GM10248 (cell line): ENCODE measurements around the gene ARHGAP15.

ENCODE experiments used
- CTCF ChIA-PET: fragments of 300-600 bp; sonication (Branson Sonifier 250); formaldehyde crosslinking; extraction: SDS; loops from one replicate; lab custom pipeline; 2021; ENCODE audit warnings: antibody characterized with exemption; lab: Yijun Ruan, JAX
- POLR2A ChIA-PET: fragments of 350-650 bp; sonication (Branson Sonifier 250); formaldehyde crosslinking; extraction: SDS; loops from one replicate; lab custom pipeline; 2020; ENCODE audit warnings: antibody characterized with exemption; lab: Yijun Ruan, JAX
- DNase-seq: peaks from one replicate; pipeline ENCODE4 v3.0.0; 2012; ENCODE audit errors: extremely low spot score
- TF ChIP-seq, protein P1 (sequence below): IDR thresholded peaks from 2 replicates; pipeline ENCODE4 v1.5.1; 2012; ENCODE audit warnings: mild to moderate bottlenecking, low read depth; ENCODE audit errors: extremely low read depth, missing control alignments, control extremely low read depth

ARHGAP15 gene

GRCh38 chr2:143157001-143157400 lies 27.8 kb downstream of the ARHGAP15 start:
- TF ChIP-seq, protein P1, sequence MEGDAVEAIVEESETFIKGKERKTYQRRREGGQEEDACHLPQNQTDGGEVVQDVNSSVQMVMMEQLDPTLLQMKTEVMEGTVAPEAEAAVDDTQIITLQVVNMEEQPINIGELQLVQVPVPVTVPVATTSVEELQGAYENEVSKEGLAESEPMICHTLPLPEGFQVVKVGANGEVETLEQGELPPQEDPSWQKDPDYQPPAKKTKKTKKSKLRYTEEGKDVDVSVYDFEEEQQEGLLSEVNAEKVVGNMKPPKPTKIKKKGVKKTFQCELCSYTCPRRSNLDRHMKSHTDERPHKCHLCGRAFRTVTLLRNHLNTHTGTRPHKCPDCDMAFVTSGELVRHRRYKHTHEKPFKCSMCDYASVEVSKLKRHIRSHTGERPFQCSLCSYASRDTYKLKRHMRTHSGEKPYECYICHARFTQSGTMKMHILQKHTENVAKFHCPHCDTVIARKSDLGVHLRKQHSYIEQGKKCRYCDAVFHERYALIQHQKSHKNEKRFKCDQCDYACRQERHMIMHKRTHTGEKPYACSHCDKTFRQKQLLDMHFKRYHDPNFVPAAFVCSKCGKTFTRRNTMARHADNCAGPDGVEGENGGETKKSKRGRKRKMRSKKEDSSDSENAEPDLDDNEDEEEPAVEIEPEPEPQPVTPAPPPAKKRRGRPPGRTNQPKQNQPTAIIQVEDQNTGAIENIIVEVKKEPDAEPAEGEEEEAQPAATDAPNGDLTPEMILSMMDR, result no peak
- no peak for DNase-seq
- ChIA-PET POLR2A (no interaction called here), CTCF (interaction anchor here (1.0 to 9.5 kb wide), 8 partner anchors 9 to 102 kb away, joined by 3 to 77 read pairs (median 8); no protein-coding TSS in a partner anchor)

DNA sequence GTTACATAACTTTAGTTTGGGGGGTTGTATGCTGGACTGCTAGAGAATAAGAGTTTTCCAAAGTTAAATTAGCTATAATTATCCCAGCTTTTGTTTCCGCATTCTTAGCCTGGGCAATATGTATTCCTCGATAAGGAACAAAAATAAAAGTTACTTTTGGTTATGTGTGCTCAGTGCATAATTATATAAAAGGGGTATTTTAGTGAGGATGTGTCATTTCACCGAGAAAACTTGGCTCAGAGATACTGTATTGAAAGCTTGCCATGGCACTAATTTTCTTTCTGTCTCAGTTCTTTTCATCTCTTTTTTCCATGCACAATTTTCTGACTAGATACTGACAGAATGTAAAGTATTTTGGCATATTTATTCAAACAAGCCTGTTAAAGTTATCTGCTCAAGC lies 28.2 kb downstream of the ARHGAP15 start:
- ChIA-PET CTCF (interaction anchor here (1.0 to 9.5 kb wide), 9 partner anchors 9 to 102 kb away, joined by 3 to 77 read pairs (median 8); no protein-coding TSS in a partner anchor), POLR2A (no interaction called here)
- TF ChIP-seq, protein P1, result no peak
- DNase-seq, result no peak

- DNase-seq, result no peak
- TF ChIP-seq, protein P1, result no peak
- ChIA-PET CTCF (interaction anchor here (0.7 to 9.5 kb wide), 11 partner anchors 8 to 124 kb away, joined by 3 to 77 read pairs (median 6); no protein-coding TSS in a partner anchor), POLR2A (no interaction called here)
Measured at GRCh38 chr2:143158098-143158497, 28.9 kb downstream of the ARHGAP15 start.

DNA sequence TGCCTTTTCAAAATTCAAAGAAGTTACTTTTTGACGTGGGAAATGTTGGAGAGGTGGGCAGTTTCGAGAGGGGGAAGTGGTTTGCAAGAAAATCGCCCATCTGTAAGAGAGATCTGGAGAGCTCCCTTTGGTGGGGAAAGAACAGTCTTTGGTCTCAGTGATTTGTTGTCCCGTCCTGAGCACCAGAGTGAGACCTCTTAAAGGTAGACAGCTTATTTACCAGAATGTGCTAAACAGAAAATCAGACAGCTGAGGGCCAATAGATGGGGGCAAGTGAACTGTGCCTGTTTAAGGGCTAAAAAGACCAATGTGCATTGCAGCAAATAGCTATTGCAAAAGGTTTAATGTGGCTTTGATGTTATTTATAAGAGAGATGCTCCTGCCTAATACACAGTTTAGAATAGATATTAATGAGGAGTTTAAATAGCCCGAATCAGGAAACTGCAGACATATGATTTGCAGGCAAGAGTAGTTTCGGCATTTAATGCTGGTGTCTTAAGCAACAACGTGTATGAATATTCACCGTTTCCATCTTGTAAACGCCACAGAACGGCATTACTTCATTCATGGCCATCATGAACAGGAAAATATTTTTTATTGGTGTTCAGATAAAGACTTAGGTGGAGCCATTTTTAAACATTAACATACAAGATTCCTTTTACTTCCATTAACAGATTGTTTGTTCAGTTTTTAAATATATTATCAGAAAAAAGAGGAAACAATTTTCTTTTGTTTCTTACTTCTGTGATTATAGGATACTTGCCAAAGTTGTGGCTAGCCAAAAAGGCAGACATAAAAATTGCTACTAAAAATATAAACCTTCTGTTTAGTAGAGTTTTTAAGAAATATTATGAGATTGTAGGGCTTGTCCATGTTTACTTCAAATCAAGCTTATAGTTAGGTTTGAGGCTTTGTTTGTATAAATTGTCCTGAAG lies 29.6 kb downstream of the ARHGAP15 start:
- CTCF ChIA-PET, result interaction anchor here (0.7 to 9.5 kb wide), 13 partner anchors 9 to 124 kb away, joined by 3 to 77 read pairs (median 6); no protein-coding TSS in a partner anchor
- POLR2A ChIA-PET, result no interaction called here
- TF ChIP-seq, protein P1, result no peak
- DNase-seq, result no peak

GRCh38 chr2:143159486-143159840 lies 30.2 kb downstream of the ARHGAP15 start:
- ChIA-PET CTCF (interaction anchor here (0.9 to 9.5 kb wide), 6 partner anchors 11 to 125 kb away, joined by 4 to 77 read pairs (median 6); no protein-coding TSS in a partner anchor), POLR2A (no interaction called here)
- DNase-seq, result no peak
- TF ChIP-seq, protein P1, result no peak
